Measurements from ENCODE around the gene CDH23. TPM values are rescaled to one million over a fixed set of nuclear protein-coding genes. Genes with fewer than 3 reads are reported as not detected.

CDH23 gene
- total RNA-seq, 3 donors from 2014 or later = 1.8 to 3.6 (median 3.0) TPM

DNA sequence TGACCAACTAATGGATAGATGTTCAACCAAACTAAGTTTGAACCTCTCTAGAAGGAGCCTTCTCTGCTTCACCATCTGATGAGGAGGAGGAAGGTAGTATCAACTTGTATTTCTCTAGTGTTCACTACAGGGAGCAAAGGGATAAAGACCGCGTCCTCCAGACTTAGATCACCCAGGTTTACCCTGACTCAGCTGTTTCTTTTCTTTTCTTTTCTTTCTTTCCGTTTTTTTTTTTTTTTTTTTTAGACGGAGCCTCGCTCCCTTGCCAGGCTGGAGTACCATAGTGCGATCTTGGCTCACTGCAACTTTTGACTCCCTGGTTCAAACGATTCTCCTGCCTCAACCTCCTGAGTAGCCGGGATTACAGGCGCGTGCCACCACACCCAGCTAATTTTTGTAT, 263.0 kb downstream of the CDH23 start:
- DNase-seq (no peak), ATAC-seq (no peak)
- Histone ChIP-seq H3K9me3 (no peaks in the 10 kb centered on the region), H3K4me3 (no peak overlapping the region), H3K36me3 (ENCODE audit: low read depth) (no peaks in the 10 kb centered on the region), H3K4me1 (ENCODE audit: low read depth) (no peaks in the 10 kb centered on the region)
- intact Hi-C loops (cut with DNase I, micrococcal nuclease) = no loop called here
- TF ChIP-seq, protein P1, sequence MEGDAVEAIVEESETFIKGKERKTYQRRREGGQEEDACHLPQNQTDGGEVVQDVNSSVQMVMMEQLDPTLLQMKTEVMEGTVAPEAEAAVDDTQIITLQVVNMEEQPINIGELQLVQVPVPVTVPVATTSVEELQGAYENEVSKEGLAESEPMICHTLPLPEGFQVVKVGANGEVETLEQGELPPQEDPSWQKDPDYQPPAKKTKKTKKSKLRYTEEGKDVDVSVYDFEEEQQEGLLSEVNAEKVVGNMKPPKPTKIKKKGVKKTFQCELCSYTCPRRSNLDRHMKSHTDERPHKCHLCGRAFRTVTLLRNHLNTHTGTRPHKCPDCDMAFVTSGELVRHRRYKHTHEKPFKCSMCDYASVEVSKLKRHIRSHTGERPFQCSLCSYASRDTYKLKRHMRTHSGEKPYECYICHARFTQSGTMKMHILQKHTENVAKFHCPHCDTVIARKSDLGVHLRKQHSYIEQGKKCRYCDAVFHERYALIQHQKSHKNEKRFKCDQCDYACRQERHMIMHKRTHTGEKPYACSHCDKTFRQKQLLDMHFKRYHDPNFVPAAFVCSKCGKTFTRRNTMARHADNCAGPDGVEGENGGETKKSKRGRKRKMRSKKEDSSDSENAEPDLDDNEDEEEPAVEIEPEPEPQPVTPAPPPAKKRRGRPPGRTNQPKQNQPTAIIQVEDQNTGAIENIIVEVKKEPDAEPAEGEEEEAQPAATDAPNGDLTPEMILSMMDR (IDR thresholded peaks at IDR 0.05) = no peak

DNA sequence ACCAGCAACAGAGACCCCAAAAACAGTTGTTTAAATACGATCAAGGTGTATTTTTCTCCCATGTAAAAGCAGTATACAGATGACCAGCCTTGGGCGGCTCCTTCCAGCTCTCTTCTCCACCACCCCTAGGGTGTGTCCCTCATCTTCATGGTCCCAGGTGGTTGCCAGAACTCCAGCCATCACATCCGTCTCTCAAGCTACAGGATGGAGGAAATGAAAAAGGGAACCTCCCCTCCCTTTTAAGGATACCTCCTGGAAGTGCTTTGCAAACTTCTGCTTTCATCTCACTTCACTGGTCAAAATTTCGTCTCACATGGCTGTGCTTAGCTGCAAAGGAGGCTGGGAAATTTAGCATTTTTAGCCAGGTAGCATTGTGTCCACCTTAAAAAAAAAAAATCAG, 263.6 kb downstream of the CDH23 start:
- Histone ChIP-seq H3K9me3 (no peaks in the 10 kb centered on the region), H3K36me3 (ENCODE audit: low read depth) (no peaks in the 10 kb centered on the region), H3K4me1 (ENCODE audit: low read depth) (no peaks in the 10 kb centered on the region), H3K4me3 (no peak overlapping the region)
- intact Hi-C loops (cut with DNase I, micrococcal nuclease) = no loop called here
- TF ChIP-seq, protein P1 (IDR thresholded peaks at IDR 0.05) = no peak
- no peak for DNase-seq
- no peak for ATAC-seq

DNA sequence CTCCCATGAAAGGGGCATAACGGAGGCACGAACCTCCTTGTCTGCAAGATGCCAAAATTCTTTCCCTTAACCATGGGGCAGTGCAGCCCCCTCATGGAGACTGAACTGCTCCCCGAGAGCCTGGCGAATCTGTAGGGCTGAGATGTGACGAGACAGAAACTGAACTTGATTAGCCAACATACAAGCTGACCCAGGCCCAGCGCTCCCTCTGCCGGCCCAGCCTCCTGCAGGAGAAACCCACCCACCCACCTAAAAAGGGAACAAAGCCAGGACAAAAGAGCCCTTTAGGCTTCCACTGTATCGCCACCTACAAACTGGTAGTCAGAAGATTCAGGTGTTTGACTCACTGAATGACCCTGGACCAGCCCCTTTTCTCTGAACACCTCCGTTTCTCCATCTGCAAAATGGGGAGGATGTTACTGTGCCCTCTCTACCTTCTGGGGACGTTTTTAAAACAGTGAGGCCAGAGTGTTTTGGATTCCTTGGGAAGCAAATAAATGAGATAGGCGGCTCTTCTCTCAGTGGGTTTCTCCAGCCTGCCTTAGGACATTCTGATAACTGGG, 264.4 kb downstream of the CDH23 start:
- no peaks in the 10 kb centered on the region for H3K4me1 ChIP-seq (ENCODE audit: low read depth)
- H3K4me3 ChIP-seq = no peak overlapping the region

DNA sequence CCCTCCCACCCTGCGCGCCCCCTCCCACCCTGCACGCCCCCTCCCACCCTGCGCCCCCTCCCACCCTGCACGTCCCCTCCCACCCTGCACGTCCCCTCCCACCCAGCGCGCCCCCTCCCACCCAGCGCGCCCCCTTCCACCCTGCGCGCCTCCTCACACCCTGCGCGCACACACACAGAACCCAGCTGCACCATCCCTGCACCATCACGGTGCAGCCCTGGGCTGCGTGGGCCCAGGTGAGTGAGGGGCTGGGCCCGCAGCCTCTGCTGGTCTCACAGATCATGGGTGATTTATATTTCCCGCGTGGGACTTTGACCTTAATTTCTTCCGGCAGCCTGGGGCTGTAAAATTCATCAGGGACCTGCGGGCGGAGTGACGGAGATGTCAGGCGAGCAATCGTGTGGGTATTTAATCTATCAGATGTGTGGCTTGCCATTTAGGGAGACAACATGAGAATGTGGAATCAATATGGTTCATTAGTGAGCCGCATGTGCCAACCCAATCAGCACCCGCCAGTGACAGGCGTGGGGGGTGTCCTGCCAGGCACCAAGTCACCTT, 265.1 kb downstream of the CDH23 start:
- Histone ChIP-seq H3K9me3 (no peaks in the 10 kb centered on the region), H3K4me1 (ENCODE audit: low read depth) (no peaks in the 10 kb centered on the region), H3K36me3 (ENCODE audit: low read depth) (no peaks in the 10 kb centered on the region), H3K4me3 (no peak overlapping the region)
- DNase-seq (peak in 1 of 3 donors; percentile 44), ATAC-seq (peak; percentile 47)
- TF ChIP-seq, protein P1 (IDR thresholded peaks at IDR 0.05) = no peak
- intact Hi-C loops (cut with DNase I, micrococcal nuclease) = no loop called here

More for the DNA sequence above, 264.4 kb downstream of the CDH23 start:
- ATAC-seq (no peak), DNase-seq (no peak)
- TF ChIP-seq, protein P1 (IDR thresholded peaks at IDR 0.05) = no peak
- no peaks in the 10 kb centered on the region for H3K9me3 ChIP-seq
- H3K36me3 ChIP-seq (ENCODE audit: low read depth) = no peaks in the 10 kb centered on the region
- intact Hi-C loops (cut with DNase I, micrococcal nuclease) = no loop called here

DNA sequence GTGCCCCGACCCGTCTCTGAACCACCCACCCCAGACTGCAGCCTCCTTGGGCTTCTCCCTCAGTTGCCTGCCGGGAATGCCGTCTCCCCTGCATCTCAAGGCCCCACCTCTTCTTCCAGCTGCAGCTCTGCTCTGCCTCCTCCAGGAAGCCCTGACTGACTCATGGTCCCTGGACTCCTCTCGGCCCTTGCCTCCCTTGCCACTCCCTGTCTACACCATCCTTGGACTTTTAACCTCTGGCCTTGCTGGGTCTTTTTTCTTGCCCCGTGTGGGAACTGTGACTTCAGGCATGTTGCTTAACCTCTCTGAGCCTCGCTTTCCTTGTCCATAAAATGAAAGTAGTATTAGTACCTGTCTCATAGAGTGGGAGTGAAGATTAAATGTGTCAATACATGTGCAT, 266.6 kb downstream of the CDH23 start:
- H3K9me3 ChIP-seq = no peaks in the 10 kb centered on the region
- no peaks in the 10 kb centered on the region for H3K36me3 ChIP-seq (ENCODE audit: low read depth)
- no peak overlapping the region for H3K4me3 ChIP-seq
- intact Hi-C loops (cut with DNase I, micrococcal nuclease) = no loop called here
- ATAC-seq = peak; percentile 85
- peak in 2 of 3 donors; percentile 25 to 40 for DNase-seq
- TF ChIP-seq, protein P1 (IDR thresholded peaks at IDR 0.05) = no peak
- H3K4me1 ChIP-seq (ENCODE audit: low read depth) = no peaks in the 10 kb centered on the region
